Femur (tissue), 1 donor: ENCODE measurements around the gene HOXC11.

Experiments
- DNase-seq: peaks from one replicate; pipeline ENCODE4 v3.0.0-alpha.2; 2017

Gene HOXC11

DNA sequence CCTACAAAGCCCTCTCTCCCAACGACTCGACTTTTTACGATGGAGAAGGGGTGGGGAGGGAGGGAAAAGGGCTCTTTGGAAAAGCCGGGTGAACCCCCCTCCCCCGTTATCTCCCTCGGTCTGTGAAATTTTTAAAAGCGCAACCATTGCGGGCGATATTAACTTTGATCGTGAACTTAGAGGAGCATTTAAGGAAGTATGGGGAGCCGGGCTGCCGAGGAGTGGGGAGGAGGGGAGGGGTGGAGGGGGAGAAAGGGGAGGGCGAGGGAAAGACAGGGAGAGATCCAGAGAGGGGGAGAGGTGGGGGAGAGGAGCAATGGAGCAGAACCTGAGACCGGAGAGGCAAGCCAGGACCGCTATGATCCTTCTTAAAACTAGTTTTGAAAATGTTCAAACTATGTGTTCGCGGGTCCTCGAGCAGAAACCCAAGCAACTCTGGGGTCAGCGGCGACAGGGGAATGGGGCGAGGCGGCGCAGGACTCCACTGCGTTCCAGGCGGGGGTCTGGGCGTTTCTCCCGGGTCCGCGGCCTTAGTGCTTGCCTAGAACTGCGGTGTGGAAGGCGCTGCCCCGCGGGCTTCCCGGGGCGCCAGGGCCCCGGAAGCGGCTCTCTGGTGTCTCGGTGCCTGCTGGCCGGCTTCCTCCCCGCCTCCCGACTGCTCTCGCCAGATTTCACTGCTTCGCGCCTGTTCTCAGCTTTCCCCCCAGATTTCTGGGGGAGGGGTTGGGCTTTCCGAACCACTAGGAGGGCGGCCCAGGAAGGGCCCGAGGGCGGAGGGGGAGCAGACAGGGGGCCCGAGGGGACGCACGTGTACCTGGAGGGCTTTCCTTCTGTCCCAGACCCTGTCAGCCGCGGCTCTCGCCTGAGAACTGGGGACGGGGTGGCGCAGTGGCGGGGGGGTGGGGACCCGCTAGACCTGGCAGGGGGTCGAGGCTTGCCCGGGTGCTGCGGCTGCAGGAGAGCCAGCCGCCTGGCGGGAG, 1.4 kb downstream of the HOXC11 start, which contains the start of gene HOTAIR:
TSS of gene HOTAIR (minus strand) at position 871 of the 980 bp plus-strand sequence.
- DNase-seq, result peak; percentile 81

- DNase-seq, result peak; percentile 50
Measured at GRCh38 chr12:53975064-53975471, 2.1 kb downstream of the HOXC11 start.

DNA sequence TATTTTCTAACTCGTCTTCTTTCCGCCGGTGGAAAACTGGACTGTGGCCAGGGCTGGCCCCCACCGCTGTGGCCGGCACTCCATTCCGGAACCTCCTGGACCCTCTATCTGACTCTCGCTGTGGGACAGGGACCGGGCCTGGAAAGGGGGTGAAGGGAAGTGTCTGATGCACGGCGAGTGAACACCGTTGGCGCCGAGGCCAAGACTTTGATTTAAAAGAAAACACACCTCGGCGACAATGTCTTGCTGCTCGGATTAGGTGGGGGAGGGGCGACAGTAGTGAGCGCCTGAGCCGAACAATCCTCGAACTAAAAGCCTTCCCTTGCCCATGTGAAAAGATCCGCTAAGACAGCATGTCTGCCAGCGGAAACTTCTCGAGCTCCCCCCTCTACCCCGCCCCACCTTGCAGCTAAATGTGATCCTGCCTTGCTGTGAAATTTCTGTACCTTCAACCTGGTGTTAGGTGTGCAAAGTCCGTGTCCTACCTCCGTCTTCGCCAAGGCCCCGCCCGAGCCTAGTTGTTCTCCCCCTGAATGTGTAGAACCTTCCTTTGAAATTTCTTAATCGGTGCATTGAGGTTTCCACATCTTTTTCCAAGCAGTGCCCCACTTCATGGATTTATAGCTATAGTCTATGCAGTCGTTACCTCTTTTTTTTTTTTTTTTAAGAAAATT, 2.7 kb downstream of the HOXC11 start:
- DNase-seq, result peak; percentile 44

- peak; percentile 84 for DNase-seq
Measured at GRCh38 chr12:53976172-53976822, 3.4 kb downstream of the HOXC11 start.

DNA sequence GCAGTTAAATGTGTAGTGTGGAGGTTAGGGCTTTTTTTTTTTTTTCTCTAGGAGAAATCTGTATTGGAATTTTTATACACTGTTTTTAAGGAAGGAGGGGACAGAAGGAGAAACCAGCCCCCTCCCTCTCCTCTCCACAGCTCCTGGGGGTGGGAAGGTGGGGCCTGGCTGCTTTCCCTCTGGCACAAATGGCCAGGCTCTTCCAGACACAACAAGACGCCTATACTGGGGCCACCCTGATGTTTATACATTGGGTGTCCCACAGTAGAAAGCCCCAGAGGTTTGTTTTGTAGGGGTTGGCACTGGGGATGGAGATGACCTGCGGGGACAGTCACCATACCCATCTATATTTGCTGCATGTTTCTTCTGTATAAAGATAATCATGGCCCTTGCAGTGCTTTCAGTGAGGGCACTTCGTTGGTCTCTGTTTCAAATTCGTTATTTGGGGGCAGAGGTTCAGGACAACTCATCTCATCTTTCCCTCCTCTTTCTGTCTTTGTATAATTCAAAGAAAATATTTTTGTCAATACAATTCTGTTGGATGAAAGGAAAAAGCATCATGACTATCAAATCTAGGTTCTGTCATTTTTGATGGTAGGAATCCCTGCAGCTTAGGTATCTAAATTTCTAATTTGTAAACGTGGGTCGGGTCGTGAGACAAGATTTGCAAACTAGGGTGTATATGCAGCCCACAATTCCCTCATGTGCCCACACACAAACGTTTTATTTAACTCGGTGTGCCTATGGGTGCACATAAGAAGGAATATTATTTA, 4.1 kb downstream of the HOXC11 start:
- no peak for DNase-seq

DNA sequence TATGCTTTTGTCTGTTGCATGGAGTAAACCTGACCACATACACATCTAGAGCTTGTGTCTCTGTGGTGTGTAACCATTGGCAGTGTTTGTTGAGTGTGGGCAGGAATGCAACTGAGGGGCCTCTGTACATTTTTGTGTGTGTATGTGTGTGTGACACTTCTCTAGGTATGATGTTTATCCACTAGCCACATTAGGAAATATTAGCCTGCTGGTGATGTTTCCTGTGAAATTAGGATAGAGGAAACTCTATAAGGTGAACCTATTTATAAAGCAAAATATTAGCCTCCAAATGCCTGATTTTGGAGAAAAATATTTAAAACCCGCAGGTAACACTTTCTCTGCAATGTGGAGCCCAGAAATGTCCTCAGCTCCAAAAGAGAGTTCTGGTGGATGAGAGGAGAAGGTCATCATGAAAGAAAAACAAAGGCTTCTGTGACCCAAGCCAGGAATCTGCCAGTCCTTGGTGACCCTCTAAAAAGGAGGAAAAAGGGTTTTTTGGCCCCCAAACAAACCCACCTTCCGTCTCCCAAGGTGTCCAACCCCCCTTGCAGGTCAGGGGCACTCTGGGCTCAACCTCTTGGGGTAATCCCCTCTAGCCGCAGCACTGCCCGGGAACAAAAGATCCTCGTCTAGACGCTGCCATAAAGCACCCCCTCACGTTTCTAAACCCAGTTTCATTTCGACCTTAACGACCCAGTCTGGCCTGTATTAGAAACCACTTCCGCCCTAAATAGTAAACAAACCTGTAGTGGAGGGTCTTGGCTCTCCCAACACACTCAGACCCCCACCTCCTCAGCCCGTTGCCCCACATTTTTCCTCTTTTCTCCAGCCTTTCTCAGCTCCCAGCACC, 4.9 kb downstream of the HOXC11 start:
- no peak for DNase-seq

GRCh38 chr12:53978477-53979356, 5.8 kb downstream of the HOXC11 start:
- no peak for DNase-seq

DNA sequence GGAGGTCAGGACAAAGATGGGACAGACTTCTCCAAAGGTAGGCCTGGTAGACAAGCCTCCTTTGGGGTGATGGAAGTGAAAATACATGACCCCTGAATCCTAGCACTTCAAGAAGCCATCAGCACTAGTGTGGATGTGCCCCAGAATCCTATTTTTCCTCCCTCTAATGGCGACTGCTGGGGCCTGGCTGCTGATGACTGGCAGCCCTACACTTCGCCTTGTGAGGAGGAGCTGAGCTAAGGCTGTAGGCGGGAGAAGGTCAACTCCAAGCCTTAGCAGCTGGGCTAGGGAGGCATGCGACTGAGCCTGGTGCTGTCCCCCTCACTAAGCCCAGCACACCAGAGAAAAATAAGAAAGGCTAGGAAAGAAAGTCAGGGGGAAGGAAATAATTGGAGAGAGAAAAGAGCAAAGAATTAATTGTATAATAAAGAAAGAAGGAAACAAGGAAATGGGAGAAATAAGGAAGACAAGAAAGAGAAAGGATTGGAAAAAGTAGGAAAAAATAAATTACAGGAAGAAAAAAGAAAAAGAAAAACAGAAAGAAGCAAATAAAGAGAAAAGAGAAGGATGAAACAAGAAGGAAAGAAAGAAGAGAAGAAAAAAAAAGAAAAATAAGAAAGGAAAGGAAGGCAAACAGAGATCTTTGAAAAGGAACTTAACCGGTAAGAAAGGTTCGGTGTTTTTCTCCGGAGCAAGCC, 7.3 kb downstream of the HOXC11 start:
- DNase-seq, result no peak

DNA sequence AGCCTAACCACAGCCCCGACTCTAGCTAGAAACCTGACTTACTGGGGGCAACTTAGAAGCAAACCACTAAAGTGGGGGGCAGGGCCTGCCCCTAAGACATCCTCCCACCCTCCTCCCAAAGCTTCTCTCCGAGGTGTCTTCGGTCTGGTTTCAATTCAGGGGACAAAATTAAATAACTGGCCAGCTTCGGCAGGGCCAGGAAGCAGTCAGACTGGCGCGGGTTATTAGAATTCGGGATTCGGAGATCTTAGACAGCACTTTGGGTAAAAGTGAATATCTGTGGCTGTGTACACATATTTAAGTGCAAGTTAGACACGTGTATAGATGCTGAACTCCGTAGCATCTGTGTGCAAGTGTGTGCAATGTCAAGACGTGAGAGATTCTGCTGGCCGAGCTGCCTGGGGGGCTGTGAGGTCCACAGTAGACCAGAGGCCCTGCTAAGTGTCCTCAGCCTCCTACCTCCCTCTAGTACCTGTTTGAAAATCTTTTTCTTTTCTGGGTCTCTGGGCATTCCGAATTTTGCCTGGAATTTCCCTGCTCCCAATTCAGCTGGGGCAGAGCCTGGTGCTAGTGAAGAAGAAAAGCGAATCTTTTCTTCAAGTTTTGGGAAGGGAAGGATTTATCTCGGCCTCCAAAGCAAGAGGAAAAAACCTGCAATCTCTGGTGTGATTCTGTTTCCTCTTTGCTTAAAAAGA, 8.0 kb downstream of the HOXC11 start:
- no peak for DNase-seq

DNA sequence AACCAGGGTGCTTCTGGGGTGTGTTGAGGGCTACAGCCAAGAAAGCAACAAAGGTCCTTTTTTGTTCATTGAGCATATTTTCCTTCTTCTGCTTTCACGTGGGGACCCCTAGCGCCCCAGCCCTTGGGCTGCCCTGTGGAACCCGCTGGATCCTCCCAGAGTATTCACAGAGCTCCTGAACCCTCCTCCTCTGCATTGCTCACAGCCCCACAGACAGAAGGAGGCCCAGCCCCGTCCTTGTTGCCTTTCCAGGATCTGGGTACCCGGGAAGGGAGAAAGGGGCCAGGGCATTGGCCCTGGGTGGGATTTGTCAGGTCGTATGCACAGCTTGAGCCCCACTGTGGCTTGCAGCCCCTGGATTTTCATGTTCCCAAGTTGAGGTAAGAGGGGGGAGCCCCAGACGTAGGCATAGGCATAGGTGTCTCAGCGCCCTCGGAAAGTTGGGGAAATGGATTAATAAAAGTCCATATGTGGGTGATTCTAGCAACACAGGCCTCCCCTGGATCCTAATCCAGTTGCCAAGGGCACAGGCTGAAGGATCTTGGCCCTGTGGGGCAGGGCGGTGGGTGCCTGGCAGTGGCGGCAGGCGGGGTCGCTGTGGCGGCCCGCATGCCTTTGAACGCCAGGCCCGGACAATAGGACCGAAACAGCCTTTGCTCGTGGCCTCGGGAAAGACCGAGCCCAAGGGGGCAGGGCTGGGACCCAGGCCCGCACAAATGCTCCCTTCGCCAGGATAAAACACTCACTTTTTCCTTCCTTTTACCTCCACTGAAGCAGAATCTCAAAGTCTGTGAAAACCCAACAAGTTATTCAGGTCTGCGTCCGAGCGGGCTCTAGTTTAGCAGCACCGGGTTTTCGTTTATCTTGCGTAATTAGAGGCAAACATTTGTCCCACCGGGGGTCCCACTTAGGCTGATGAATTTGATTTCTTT, 9.0 kb downstream of the HOXC11 start:
- DNase-seq, result no peak

GRCh38 chr12:53982648-53983567, 10.0 kb downstream of the HOXC11 start:
- no peak for DNase-seq

GRCh38 chr12:53983568-53983949, 10.6 kb downstream of the HOXC11 start:
- DNase-seq, result no peak

DNA sequence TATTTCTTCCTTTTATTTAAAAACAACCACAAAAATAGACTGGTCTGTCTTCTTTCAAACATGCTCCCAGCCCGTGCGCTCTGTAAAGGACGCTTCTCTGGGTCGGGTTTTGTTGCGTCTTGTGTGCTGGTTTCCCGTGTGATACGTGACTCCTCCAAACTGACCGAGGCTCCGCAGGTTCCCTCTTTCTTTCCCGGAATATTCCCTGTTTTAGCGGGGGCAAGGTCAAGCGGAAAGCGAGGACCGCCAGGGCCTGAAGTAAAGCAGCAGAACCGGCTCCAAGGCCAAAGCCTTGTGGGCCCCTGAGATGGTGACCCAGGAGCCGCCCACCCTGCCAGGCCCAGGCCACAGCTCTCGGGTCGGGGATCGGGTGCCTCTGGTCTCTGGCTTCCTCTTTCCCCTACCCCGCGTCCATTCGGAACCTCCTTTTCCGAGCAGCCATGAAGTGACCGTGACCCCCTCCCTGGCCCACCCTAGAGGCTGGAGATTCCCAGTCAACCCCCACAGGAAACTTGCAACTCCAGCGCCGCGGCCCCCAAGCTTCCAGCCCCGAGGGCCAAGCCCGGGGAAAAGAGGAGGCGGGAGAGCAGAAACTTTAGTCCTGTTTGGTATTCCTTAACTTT, 11.1 kb downstream of the HOXC11 start:
- no peak for DNase-seq

GRCh38 chr12:53984901-53985691, 12.2 kb downstream of the HOXC11 start, which contains the start of gene HOXC10:
HOXC10 (plus strand) TSS chr12:53985146; CDS start chr12:53985260, 114 bp downstream.
- DNase-seq, result peak; percentile 98

DNA sequence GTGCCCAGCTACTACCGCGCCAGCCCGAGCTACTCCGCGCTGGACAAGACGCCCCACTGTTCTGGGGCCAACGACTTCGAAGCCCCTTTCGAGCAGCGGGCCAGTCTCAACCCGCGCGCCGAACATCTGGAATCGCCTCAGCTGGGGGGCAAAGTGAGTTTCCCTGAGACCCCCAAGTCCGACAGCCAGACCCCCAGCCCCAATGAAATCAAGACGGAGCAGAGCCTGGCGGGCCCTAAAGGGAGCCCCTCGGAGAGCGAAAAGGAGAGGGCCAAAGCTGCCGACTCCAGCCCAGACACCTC, 12.7 kb downstream of the HOXC11 start:
- no peak for DNase-seq
